Activated naive CD4-positive, alpha-beta T cell treated with anti-CD3 and anti-CD28 coated beads, Interleukin-2, amount 50 U/mL, for 72 hours (primary cell): ENCODE results near the gene PSTK. TPM values are rescaled to one million over a fixed set of nuclear protein-coding genes. Genes with fewer than 3 reads are reported as not detected.

Source experiments
- ATAC-seq, 2 donors: fragments of 150-1000 bp; cut with Tn5 transposase; 2 replicates each; pipeline ENCODE4 v1.10.0; 2021; ENCODE audit warnings: mild to moderate bottlenecking in 2 of 2, moderate library complexity in 2 of 2
- DNase-seq, 2 donors: peaks; one replicate each; pipeline ENCODE4 v3.0.0; 2021 to 2022; ENCODE audit warnings: low spot score in 2 of 2
- H3K27ac Mint-ChIP-seq, 2 donors: one replicate each; pipeline ENCODE4 v1.8.0; 2022; ENCODE audit warnings: mild to moderate bottlenecking in 2 of 2, mixed read lengths in 2 of 2
- H3K36me3 Mint-ChIP-seq, 2 donors: one replicate each; pipeline ENCODE4 v1.8.0; 2022; ENCODE audit warnings: mixed read lengths in 2 of 2
- H3K9me3 Mint-ChIP-seq, 2 donors: one replicate each; pipeline ENCODE4 v1.8.0; 2022; ENCODE audit warnings: mixed read lengths in 2 of 2
- total RNA-seq, 2 donors: library from RNA; stranded (reverse); gene quantifications; one replicate each; pipeline ENCODE4 v1.2.3, GENCODE V29; 2022

The PSTK gene
- total RNA-seq, 2 donors from 2014 or later = 2.7 to 6.1 TPM

DNA sequence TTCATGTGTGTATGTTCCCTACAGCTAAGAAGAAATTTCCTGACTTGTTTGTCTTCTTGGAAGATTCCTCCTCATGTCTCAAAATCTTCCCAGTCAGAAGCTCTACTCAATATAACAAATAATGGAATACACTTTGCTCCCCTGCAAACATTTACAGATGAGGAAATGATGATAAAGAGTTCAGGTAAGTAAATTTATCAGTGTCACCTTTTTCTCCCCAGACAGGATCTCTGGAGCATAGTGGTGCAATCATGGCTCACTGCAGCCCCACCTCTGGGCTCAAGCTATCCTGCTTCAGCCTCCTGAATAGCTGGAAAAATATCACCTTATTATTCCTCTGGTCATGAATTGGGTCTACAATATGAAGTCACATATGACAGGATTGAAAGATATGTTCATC is 54.1 kb downstream of the PSTK start:
- Mint-ChIP-seq H3K9me3 (no peaks in the 10 kb centered on the region), H3K36me3 (peaks cover 4 to 5% of the 10 kb centered on the region in 2 donors), H3K27ac (no peak overlapping the region)
- DNase-seq (no peak), ATAC-seq (no peak)

DNA sequence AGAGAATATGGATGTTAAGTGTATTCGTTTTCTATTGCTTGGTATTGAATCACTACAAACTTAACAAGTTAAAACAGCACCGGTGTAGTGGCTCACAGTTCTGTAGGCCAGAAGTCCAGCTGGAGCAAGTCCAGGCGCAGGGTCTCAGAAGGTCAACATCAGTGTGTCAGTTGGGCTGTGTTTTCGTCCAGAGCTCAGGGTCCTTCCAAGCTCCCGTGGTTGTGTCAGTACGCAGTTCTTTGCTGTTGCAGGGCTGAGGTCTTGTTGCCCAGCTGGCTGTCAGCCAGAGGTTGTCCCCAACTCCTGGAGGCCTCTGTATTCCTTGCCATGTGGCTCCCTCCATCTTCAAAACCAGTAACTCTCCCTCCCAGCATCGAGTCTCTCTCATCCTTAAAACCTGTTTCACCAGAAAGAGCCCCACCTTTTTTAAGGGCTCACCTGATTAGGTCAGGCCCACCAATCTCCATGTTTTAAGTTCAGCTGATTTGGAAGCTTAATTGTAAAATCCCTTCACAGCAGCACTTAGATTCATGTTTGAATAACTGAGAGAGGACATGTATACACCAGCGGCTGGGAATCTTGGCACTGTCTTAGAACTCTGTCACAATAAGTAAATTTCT is 55.4 kb downstream of the PSTK start:
- DNase-seq = no peak
- peaks cover 4 to 5% of the 10 kb centered on the region in 2 donors for H3K36me3 Mint-ChIP-seq
- H3K27ac Mint-ChIP-seq = no peak overlapping the region
- no peaks in the 10 kb centered on the region for H3K9me3 Mint-ChIP-seq
- no peak for ATAC-seq

DNA sequence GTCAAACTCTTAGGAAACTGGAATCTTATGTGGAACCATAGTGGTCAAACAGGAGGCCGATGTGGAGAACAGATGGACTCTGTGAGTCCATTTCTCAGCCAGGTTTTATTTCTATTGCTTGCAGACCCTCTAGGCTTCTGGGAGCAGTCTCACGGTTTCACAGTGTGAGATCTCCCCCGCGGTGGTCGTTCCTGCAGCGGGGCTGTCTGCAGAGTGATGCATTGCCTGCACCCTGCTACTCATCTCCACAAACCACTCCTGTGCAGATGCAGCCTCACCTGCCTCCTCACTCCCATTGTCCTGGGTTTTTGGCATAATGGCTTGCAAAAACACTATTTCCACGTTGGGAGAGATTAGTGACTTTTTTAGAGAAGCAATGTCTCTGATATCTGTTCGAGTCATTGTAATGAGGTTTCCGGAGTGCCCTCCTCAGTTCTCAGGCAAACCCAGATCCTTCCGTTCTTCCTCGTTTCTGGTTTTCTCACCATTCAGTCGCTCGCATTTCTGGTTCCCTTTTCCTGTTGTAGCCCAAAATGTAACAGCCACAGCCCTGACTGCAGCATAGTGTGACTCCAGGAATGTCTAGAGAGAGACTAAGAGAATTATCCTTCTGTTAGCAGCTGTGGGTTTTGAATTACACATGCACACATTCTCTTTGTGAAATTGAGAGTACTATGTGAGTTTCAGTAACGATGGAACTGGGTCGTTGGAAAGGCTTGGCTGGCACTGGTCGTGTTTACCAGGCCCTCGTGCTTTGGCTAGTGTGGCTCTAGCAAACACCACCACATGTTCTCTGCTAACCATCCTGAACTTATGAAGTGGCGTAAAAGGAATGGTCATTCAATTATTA is 58.8 kb downstream of the PSTK start:
- no peak for DNase-seq
- peak in 1 of 2 donors; percentile 47 for ATAC-seq
- Mint-ChIP-seq H3K9me3 (no peaks in the 10 kb centered on the region), H3K27ac (no peak overlapping the region), H3K36me3 (peaks cover 4 to 5% of the 10 kb centered on the region in 2 donors)

DNA sequence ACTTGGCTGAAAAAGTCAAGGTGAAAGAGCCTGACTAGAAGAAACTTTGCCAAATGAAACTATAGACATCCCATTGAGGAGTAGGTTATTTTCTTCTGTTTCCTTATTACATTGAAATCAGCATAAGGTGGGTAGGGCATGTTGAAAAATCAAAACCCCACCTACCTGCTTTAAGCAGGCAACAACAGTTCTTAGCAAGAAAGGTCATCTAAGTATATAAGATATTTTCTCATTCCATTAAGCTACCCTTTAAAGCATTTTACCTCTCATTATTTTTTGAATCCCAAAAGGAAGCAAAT is 59.4 kb downstream of the PSTK start:
- Mint-ChIP-seq H3K27ac (no peak overlapping the region), H3K9me3 (no peaks in the 10 kb centered on the region), H3K36me3 (peaks cover under 1 to 5% of the 10 kb centered on the region in 2 donors)
- no peak for DNase-seq
- ATAC-seq = no peak

Other genes with a start within 250 kb of the PSTK start
- gene CUZD1, start 134.5 kb upstream of the PSTK start, total RNA-seq = 1 to 10 TPM in 1 of 2 donors, under 1 TPM in 1; 0.73 to 2.1 TPM
- gene FAM24B, start 100.8 kb upstream of the PSTK start, total RNA-seq = 10 to 100 TPM; 10.4 to 12.0 TPM
- not detected for gene FAM24A, start 69.8 kb upstream of the PSTK start, total RNA-seq
- gene C10orf88, start 26.2 kb upstream of the PSTK start, total RNA-seq = 10 to 100 TPM in 1 of 2 donors, 1 to 10 TPM in 1; 8.8 to 12.2 TPM
- 10 to 100 TPM; 20.2 to 24.6 TPM for gene IKZF5, start 28.4 kb downstream of the PSTK start, total RNA-seq
- gene ACADSB, start 28.6 kb downstream of the PSTK start, total RNA-seq = 10 to 100 TPM; 16.8 to 25.1 TPM
- under 1 TPM in 1 of 2 donors, not detected in 1; 0.20 TPM for gene HMX3, start 155.6 kb downstream of the PSTK start, total RNA-seq
- gene HMX2, start 167.7 kb downstream of the PSTK start, total RNA-seq = under 1 TPM; 0.18 to 0.60 TPM
- gene BUB3, start 174.0 kb downstream of the PSTK start, total RNA-seq = 100 to 1,000 TPM; 215 to 332 TPM